Measurements from ENCODE around the gene KLHL4.
"Not testable (repeated sequence)": the region's sequence is repeated elsewhere in the genome, so short reads cannot be mapped to it uniquely, and the experiment has no call there.

Gene KLHL4

GRCh38 chrX:87661761-87662160 lies 144.2 kb downstream of the KLHL4 start:
- no peak overlapping the region for H3K4me3 ChIP-seq (ENCODE audit: low read length)
- TF ChIP-seq CTCF (conservative IDR thresholded peaks at IDR 0.05; ENCODE audit: low read length), result no peak
- no peak for DNase-seq (ENCODE audit: low read depth)

- DNase-seq (ENCODE audit: low read depth), result no peak
- H3K4me3 ChIP-seq (ENCODE audit: low read length), result no peak overlapping the region
- no peak for TF ChIP-seq CTCF (conservative IDR thresholded peaks at IDR 0.05; ENCODE audit: low read length)
Observed at GRCh38 chrX:87663421-87663820, 145.8 kb downstream of the KLHL4 start.

GRCh38 chrX:87664381-87664780 lies 146.8 kb downstream of the KLHL4 start:
- H3K4me3 ChIP-seq (ENCODE audit: low read length), result no peak overlapping the region
- DNase-seq (ENCODE audit: low read depth), result no peak
- TF ChIP-seq CTCF (conservative IDR thresholded peaks at IDR 0.05; ENCODE audit: low read length), result no peak

- no peak overlapping the region for H3K4me3 ChIP-seq (ENCODE audit: low read length)
- DNase-seq (ENCODE audit: low read depth), result no peak
- TF ChIP-seq CTCF (conservative IDR thresholded peaks at IDR 0.05; ENCODE audit: low read length), result no peak
Observed at GRCh38 chrX:87679849-87680248, 162.2 kb downstream of the KLHL4 start.

- DNase-seq (ENCODE audit: low read depth), result no peak
- H3K4me3 ChIP-seq (ENCODE audit: low read length), result no peak overlapping the region
- TF ChIP-seq CTCF (conservative IDR thresholded peaks at IDR 0.05; ENCODE audit: low read length), result no peak
Observed at GRCh38 chrX:87687703-87688102, 170.1 kb downstream of the KLHL4 start.

- DNase-seq (ENCODE audit: low read depth); H3K4me3 ChIP-seq (ENCODE audit: low read length): not testable (repeated sequence)
Observed at GRCh38 chrX:87688113-87688748, 170.6 kb downstream of the KLHL4 start.

GRCh38 chrX:87689218-87689617 lies 171.6 kb downstream of the KLHL4 start:
- DNase-seq (ENCODE audit: low read depth); H3K4me3 ChIP-seq (ENCODE audit: low read length): not testable (repeated sequence)

- TF ChIP-seq CTCF (conservative IDR thresholded peaks at IDR 0.05; ENCODE audit: low read length), result no peak
- H3K4me3 ChIP-seq (ENCODE audit: low read length), result no peak overlapping the region
- DNase-seq (ENCODE audit: low read depth), result no peak
Observed at GRCh38 chrX:87693204-87693603, 175.6 kb downstream of the KLHL4 start.
